GM08714 (cell line): ENCODE data around the gene KLHL29.

Experiments
- H3K4me3 ChIP-seq: fragments of 200-500 bp; sonication (Bioruptor generic); 2 replicates; pipeline ENCODE4 v1.5.1; 2014; ENCODE audit warnings: mild to moderate bottlenecking, low read length, inconsistent platforms
- ZNF274 ChIP-seq: IDR thresholded peaks from 2 replicates; pipeline ENCODE4 v1.6.1; 2012; ENCODE audit warnings: mild to moderate bottlenecking, low read depth, low read length

KLHL29 gene

GRCh38 chr2:23666241-23666979 is 281.4 kb downstream of the KLHL29 start:
- H3K4me3 ChIP-seq: no peak overlapping the region
- TF ChIP-seq ZNF274: no peak

GRCh38 chr2:23666980-23667357 is 282.0 kb downstream of the KLHL29 start:
- H3K4me3 ChIP-seq: no peak overlapping the region

GRCh38 chr2:23668756-23669304 is 283.9 kb downstream of the KLHL29 start:
- TF ChIP-seq ZNF274: no peak

More at GRCh38 chr2:23666980-23667357, 282.0 kb downstream of the KLHL29 start:
- no peak for TF ChIP-seq ZNF274

GRCh38 chr2:23669413-23670244 is 284.6 kb downstream of the KLHL29 start:
- H3K4me3 ChIP-seq: no peak overlapping the region
- no peak for TF ChIP-seq ZNF274

More at GRCh38 chr2:23668756-23669304, 283.9 kb downstream of the KLHL29 start:
- H3K4me3 ChIP-seq: no peak overlapping the region

- H3K4me3 ChIP-seq: no peak overlapping the region
- no peak for TF ChIP-seq ZNF274
Observed at GRCh38 chr2:23670245-23670592, 285.2 kb downstream of the KLHL29 start.

- TF ChIP-seq ZNF274: no peak
- H3K4me3 ChIP-seq: no peak overlapping the region
Observed at GRCh38 chr2:23673082-23673481, 288.1 kb downstream of the KLHL29 start.

GRCh38 chr2:23673830-23674679 is 289.1 kb downstream of the KLHL29 start:
- no peak overlapping the region for H3K4me3 ChIP-seq
- no peak for TF ChIP-seq ZNF274

- TF ChIP-seq ZNF274: no peak
- no peak overlapping the region for H3K4me3 ChIP-seq
Observed at GRCh38 chr2:23675506-23675905, 290.5 kb downstream of the KLHL29 start.

GRCh38 chr2:23677836-23678235 is 292.9 kb downstream of the KLHL29 start:
- H3K4me3 ChIP-seq: no peak overlapping the region
- TF ChIP-seq ZNF274: no peak

GRCh38 chr2:23679044-23679443 is 294.1 kb downstream of the KLHL29 start:
- H3K4me3 ChIP-seq: no peak overlapping the region
- TF ChIP-seq ZNF274: no peak

GRCh38 chr2:23680951-23681350 is 296.0 kb downstream of the KLHL29 start:
- TF ChIP-seq ZNF274: no peak
- H3K4me3 ChIP-seq: no peak overlapping the region

- no peak for TF ChIP-seq ZNF274
- no peak overlapping the region for H3K4me3 ChIP-seq
Observed at GRCh38 chr2:23681356-23682140, 296.6 kb downstream of the KLHL29 start.

GRCh38 chr2:23682481-23682880 is 297.5 kb downstream of the KLHL29 start:
- no peak for TF ChIP-seq ZNF274
- no peak overlapping the region for H3K4me3 ChIP-seq
